GM12878 (cell line): ENCODE data around the gene ATXN1. TPM values are rescaled to one million over a fixed set of nuclear protein-coding genes. Genes with fewer than 3 reads are reported as not detected.

Experiments used
- ATAC-seq: fragments of 200-7000 bp; cut with Tn5 transposase; 3 replicates; pipeline ENCODE4 v1.9.1; 2020; ENCODE audit warnings: mild to moderate bottlenecking, moderate library complexity
- BruUV-seq: library from RNA; stranded (reverse); fragments of 400-500 nt; replicated peaks from 2 replicates; lab custom pipeline; 2021; lab: Mats Ljungman, UMichigan
- CTCF ChIA-PET: fragments of 300-600 bp; sonication (Branson Sonifier 250); formaldehyde crosslinking; extraction: SDS; loops from one replicate; lab custom pipeline; 2021; ENCODE audit warnings: inconsistent platforms; lab: Yijun Ruan, JAX
- POLR2A ChIA-PET: fragments of 350-600 bp; formaldehyde crosslinking; extraction: SDS; loops from one replicate; lab custom pipeline; 2021; ENCODE audit warnings: inconsistent platforms; lab: Charles Lee
- RAD21 ChIA-PET: fragments of 300-600 bp; sonication (Branson Sonifier 250); formaldehyde crosslinking; loops from one replicate; lab custom pipeline; 2023; ENCODE audit warnings: antibody characterized with exemption; ENCODE audit not compliant: unreplicated experiment; lab: Charles Lee
- SMC1A ChIA-PET: fragments of 300-600 bp; sonication (Branson Sonifier 250); formaldehyde crosslinking; loops from one replicate; lab custom pipeline; 2023; ENCODE audit not compliant: unreplicated experiment, uncharacterized antibody; lab: Charles Lee
- DNase-seq: peaks from one replicate; pipeline ENCODE4 v3.0.0-alpha.2; 2011; ENCODE audit warnings: low read depth, low spot score
- FAIRE-seq: peaks from 3 replicates; lab custom pipeline; 2011; peaks lifted over from hg19 to GRCh38; lab: Jason Lieb, UNC
- H2AFZ ChIP-seq: 2 replicates; pipeline ENCODE4 v1.6.0; 2011; ENCODE audit warnings: low read depth, low read length, control low read depth; ENCODE audit not compliant: control insufficient read depth
- H3K27ac ChIP-seq: 2 replicates; pipeline ENCODE4 v1.5.1; 2011; ENCODE audit warnings: control low read depth; ENCODE audit not compliant: control insufficient read depth, insufficient read depth
- H3K27me3 ChIP-seq, 2 experiments: replicated peaks in 1 of 2; 2 replicates each; pipeline versions ENCODE4 v1.6.0 to v1.6.1; 2011; ENCODE audit warnings: low read length in 1 of 2; ENCODE audit not compliant: control insufficient read depth in 2 of 2, insufficient read depth in 2 of 2
- H3K36me3 ChIP-seq, 2 experiments: 2 replicates each; pipeline ENCODE4 v1.5.1; 2011; ENCODE audit warnings: low read length in 1 of 2; ENCODE audit not compliant: control insufficient read depth in 2 of 2, insufficient read depth in 2 of 2
- H3K4me1 ChIP-seq: 2 replicates; pipeline ENCODE4 v1.6.1; 2011; ENCODE audit warnings: mild to moderate bottlenecking, low read length, moderate library complexity, mixed read lengths; ENCODE audit not compliant: control insufficient read depth, insufficient read depth
- H3K4me2 ChIP-seq: 2 replicates; pipeline ENCODE4 v1.6.0; 2011; ENCODE audit warnings: control low read depth; ENCODE audit not compliant: control insufficient read depth, insufficient read depth
- H3K4me3 ChIP-seq: fragments of 200-600 bp; sonication (generic); 2 replicates; pipeline ENCODE4 v1.5.1; 2016
- H3K79me2 ChIP-seq: 2 replicates; pipeline ENCODE4 v1.6.0; 2011; ENCODE audit warnings: low read length; ENCODE audit not compliant: control insufficient read depth, insufficient read depth
- H3K9ac ChIP-seq: 2 replicates; pipeline ENCODE4 v1.8.0; 2011; ENCODE audit warnings: low read length, control low read depth, mixed read lengths; ENCODE audit not compliant: control insufficient read depth, insufficient read depth
- H3K9me3 ChIP-seq: replicated peaks from 3 replicates; pipeline ENCODE4 v1.5.1; 2011; ENCODE audit warnings: mild to moderate bottlenecking, low read length; ENCODE audit not compliant: control insufficient read depth, insufficient read depth
- H4K20me1 ChIP-seq: 2 replicates; pipeline ENCODE4 v1.6.0; 2011; ENCODE audit not compliant: control insufficient read depth, insufficient read depth
- JUNB ChIP-seq: IDR thresholded peaks from 2 replicates; pipeline ENCODE4 v1.6.1; 2016; ENCODE audit warnings: antibody characterized with exemption, mild to moderate bottlenecking
- WGBS: methylation state at CpG from one replicate; pipeline ENCODE4 v1.1.6; 2016; ENCODE audit warnings: low lambda C conversion rate; ENCODE audit not compliant: insufficient replicate concordance, insufficient coverage; ENCODE audit errors: missing lambda C conversion rate; 5-methylcytosine and 5-hydroxymethylcytosine counted together
- in situ Hi-C: fragments of 300-500 bp; cut with MboI; formaldehyde crosslinking; loops from 9 replicates; pipeline ENCODE4 v1.14.3; 2018; ENCODE audit warnings: mixed read lengths
- intact Hi-C: fragments of 100-400 bp; cut with micrococcal nuclease; formaldehyde crosslinking; loops from one replicate; pipeline ENCODE4 v1.14.2; 2022; ENCODE audit not compliant: unreplicated experiment
- polyA plus RNA-seq, 11 experiments: library from polyadenylated mRNA; depleted of rRNA in 4 of 11; unstranded in 6 of 11; stranded (reverse) in 5 of 11; fragments of >200 nt; fragmentation: Nextera tagmentation in 4 of 11; fragmentation: Illumina TruSeq in 1 of 11; extraction: Ambion mirVana in 4 of 11; extraction: Trizol in 1 of 11; gene quantifications; 1 replicate in 1 of 11; 2 replicates in 10 of 11; pipeline versions ENCODE4 v1.2.1 to v1.2.3, GENCODE V29; 2011 to 2016; ENCODE audit warnings: inconsistent platforms in 2 of 11, missing spikeins in 2 of 11, low read depth in 1 of 11
- total RNA-seq, 4 experiments: library from RNA; depleted of rRNA in 3 of 4; stranded (reverse); fragments of >200 nt in 3 of 4; fragmentation: Illumina TruSeq in 1 of 4; extraction: Trizol in 1 of 4; gene quantifications; 2 replicates each; pipeline versions ENCODE4 v1.2.1 to v1.2.3, GENCODE V29; 2013 to 2021
- TF ChIP-seq, protein P1 (sequence below): fragments of 450-650 bp; formaldehyde crosslinking; IDR thresholded peaks from 2 replicates; pipeline ENCODE4 v1.4.0; 2020; ENCODE audit warnings: mild to moderate bottlenecking, moderate library complexity

The ATXN1 gene
- total and polyA plus RNA-seq, 10 of the 15 experiments (the other 5 are each of a cell fraction or from before 2014, with no cell fraction given) = 12.2 to 51.2 (median 20.5) TPM

DNA sequence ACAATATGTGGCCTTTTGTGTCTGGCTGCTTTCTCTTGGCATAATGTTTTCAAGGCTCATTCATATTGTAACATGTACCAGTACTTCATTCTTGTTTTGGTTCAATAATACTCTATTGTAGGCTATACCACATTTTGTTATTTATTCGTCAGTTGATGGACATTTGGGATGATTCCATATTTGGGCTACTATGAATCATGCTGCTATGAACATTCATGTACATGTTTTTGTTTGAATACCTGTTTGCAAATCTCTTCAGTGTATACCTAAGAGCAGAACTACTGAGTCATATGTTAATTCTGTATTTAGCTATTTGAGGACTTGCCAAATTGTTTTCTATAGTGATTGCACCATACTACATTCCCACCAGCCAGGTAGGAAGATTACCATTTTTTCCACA lies 263.0 kb downstream of the ATXN1 start:
- Histone ChIP-seq H4K20me1 (no peaks in the 10 kb centered on the region), H3K9ac (no peak overlapping the region), H3K4me2 (no peak overlapping the region), H3K4me3 (no peak overlapping the region), H3K9me3 (peaks cover 11% of the 10 kb centered on the region), H2AFZ (no peak overlapping the region), H3K27me3 (no peaks in the 10 kb centered on the region), H3K36me3 (no peaks in the 10 kb centered on the region; a peak in 1 of 4 replicates), H3K79me2 (peaks cover 2% of the 10 kb centered on the region), H3K27ac (no peak overlapping the region), H3K4me1 (peaks cover 57% of the 10 kb centered on the region)
- BruUV-seq = no TSS peak
- SMC1A ChIA-PET = interaction anchor here (0.9 to 1.4 kb wide), 5 partner anchors 14 to 271 kb away, joined by 3 to 5 read pairs (median 3); no protein-coding TSS in a partner anchor
- no peak for ATAC-seq
- POLR2A ChIA-PET = interaction anchor here (1.4 to 1.5 kb wide), 2 partner anchors 13 to 74 kb away, joined by 3 to 4 read pairs; no protein-coding TSS in a partner anchor
- whole genome bisulfite sequencing = 38% methylated on average over 1 of the region's 1 CpG
- in situ Hi-C loops = no loop called here
- DNase-seq = no peak
- no peak for FAIRE-seq
- RAD21 ChIA-PET = interaction anchor here (0.6 to 1.6 kb wide), 6 partner anchors 12 to 78 kb away, joined by 3 read pairs; no protein-coding TSS in a partner anchor
- TF ChIP-seq, protein P1, sequence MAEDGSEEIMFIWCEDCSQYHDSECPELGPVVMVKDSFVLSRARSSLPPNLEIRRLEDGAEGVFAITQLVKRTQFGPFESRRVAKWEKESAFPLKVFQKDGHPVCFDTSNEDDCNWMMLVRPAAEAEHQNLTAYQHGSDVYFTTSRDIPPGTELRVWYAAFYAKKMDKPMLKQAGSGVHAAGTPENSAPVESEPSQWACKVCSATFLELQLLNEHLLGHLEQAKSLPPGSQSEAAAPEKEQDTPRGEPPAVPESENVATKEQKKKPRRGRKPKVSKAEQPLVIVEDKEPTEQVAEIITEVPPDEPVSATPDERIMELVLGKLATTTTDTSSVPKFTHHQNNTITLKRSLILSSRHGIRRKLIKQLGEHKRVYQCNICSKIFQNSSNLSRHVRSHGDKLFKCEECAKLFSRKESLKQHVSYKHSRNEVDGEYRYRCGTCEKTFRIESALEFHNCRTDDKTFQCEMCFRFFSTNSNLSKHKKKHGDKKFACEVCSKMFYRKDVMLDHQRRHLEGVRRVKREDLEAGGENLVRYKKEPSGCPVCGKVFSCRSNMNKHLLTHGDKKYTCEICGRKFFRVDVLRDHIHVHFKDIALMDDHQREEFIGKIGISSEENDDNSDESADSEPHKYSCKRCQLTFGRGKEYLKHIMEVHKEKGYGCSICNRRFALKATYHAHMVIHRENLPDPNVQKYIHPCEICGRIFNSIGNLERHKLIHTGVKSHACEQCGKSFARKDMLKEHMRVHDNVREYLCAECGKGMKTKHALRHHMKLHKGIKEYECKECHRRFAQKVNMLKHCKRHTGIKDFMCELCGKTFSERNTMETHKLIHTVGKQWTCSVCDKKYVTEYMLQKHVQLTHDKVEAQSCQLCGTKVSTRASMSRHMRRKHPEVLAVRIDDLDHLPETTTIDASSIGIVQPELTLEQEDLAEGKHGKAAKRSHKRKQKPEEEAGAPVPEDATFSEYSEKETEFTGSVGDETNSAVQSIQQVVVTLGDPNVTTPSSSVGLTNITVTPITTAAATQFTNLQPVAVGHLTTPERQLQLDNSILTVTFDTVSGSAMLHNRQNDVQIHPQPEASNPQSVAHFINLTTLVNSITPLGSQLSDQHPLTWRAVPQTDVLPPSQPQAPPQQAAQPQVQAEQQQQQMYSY = no peak
- TF ChIP-seq JUNB = peak; percentile 47
- intact Hi-C loops = loop anchor here (10.0 kb wide), 1 partner anchor 467 kb away; no protein-coding TSS in a partner anchor
- CTCF ChIA-PET = interaction anchor here (17.6 kb wide), 1 partner anchor 15 kb away, joined by 203 read pairs; no protein-coding TSS in a partner anchor
